Heart right ventricle (tissue), 16 donors: Measurements from ENCODE around the gene SSR2. TPM values are rescaled to one million over a fixed set of nuclear protein-coding genes. Genes with fewer than 3 reads are reported as not detected.

Experiments
- ATAC-seq, 8 donors: fragments of 200-7000 bp; cut with Tn5 transposase; one replicate each; pipeline ENCODE4 v1.9.1; 2020; ENCODE audit warnings: mild to moderate bottlenecking in 8 of 8, moderate library complexity in 8 of 8, moderate number of reproducible peaks in 1 of 8
- DNase-seq, 2 donors: peaks; one replicate each; pipeline ENCODE4 v3.0.0-alpha.2; 2020
- H3K27ac ChIP-seq, 10 donors: fragments of 200-600 bp; sonication (generic) in 2 of 10; one replicate each; pipeline versions ENCODE4 v1.5.0 to v1.8.0; 2020 to 2022; ENCODE audit warnings: mild to moderate bottlenecking in 3 of 10
- H3K27me3 ChIP-seq, 7 donors: fragments of 200-600 bp; one replicate each; pipeline ENCODE4 v1.8.0; 2021 to 2022; ENCODE audit warnings: mild to moderate bottlenecking in 2 of 7
- H3K36me3 ChIP-seq, 9 donors: fragments of 200-600 bp; sonication (generic) in 1 of 9; one replicate each; pipeline versions ENCODE4 v1.5.0 to v1.8.0; 2020 to 2022; ENCODE audit warnings: mild to moderate bottlenecking in 2 of 9
- H3K4me1 ChIP-seq, 9 donors: fragments of 200-600 bp; sonication (generic) in 1 of 9; one replicate each; pipeline versions ENCODE4 v1.5.0 to v1.8.0; 2020 to 2022; ENCODE audit warnings: mild to moderate bottlenecking in 4 of 9
- H3K4me3 ChIP-seq, 10 donors: fragments of 200-600 bp; sonication (generic) in 2 of 10; one replicate each; pipeline versions ENCODE4 v1.5.0 to v1.8.0; 2020 to 2022; ENCODE audit warnings: mild to moderate bottlenecking in 7 of 10, moderate library complexity in 2 of 10
- H3K9me3 ChIP-seq, 11 donors: fragments of 200-600 bp in 10 of 11; sonication (generic) in 2 of 11; one replicate each; pipeline versions ENCODE4 v1.5.0 to v1.8.0; 2013 to 2022; ENCODE audit warnings: mild to moderate bottlenecking in 2 of 11, control low read depth in 1 of 11, moderate library complexity in 1 of 11
- WGBS, 2 donors: extraction: QIAGEN DNeasy Blood & Tissue Kit; methylation state at CpG; one replicate each; pipeline ENCODE4 v1.1.7; 2013; ENCODE audit warnings: inconsistent platforms in 1 of 2; 5-methylcytosine and 5-hydroxymethylcytosine counted together
- intact Hi-C, 10 donors: fragments of 100-400 bp; cut with DNase I; formaldehyde crosslinking; loops; one replicate each; pipeline versions ENCODE4 v1.11.1 to v1.14.2; 2022
- polyA plus RNA-seq, 2 donors: library from polyadenylated mRNA; stranded (reverse); fragments of 200-250 nt; gene quantifications; one replicate each; pipeline ENCODE4 v1.2.3, GENCODE V29; 2013
- total RNA-seq, 10 donors: library from RNA; stranded (reverse); fragmentation: NEBNext Ultra II Directional in 3 of 10; extraction: Animal tissue kit (Norgen Biotek cat#: 25700) in 3 of 10; gene quantifications; one replicate each; pipeline versions ENCODE4 v1.2.1 to v1.2.4, GENCODE V29; 2021 to 2023
- TF ChIP-seq, protein P1 (sequence below), 9 donors: fragments of 200-600 bp; sonication (generic) in 2 of 9; IDR thresholded peaks; one replicate each; pipeline versions ENCODE4 v1.5.0 to v1.8.0; 2021 to 2022; ENCODE audit warnings: antibody characterized with exemption in 9 of 9, mild to moderate bottlenecking in 5 of 9, moderate library complexity in 1 of 9
- donor health status: Arrhythmogenic right ventricular cardiomyopathy.
- donor health status: ischemic (EF 13 %, LVEDD 7.1; RV severe dilation, severe dysfunction).
- donor health status: healthy with polysubstance abuse.
- donor health status: DM: no; HTN: yes; CAD: no.
- donor health status: DM: no; HTN: no; CAD: no.
- donor health status: ischemic (EF 25% LVEDD 6.9; RV normal size, moderate dysfunction).
- donor health status: ischemic (EF 25% LVEDD 5.7; RV mildly dilated, moderate dysfunction).
- donor health status: healthy.
- donor health status: DM: yes; HTN: yes; CAD: no.
- donor health status: Ischemic cardiomyopathy.
- donor health status: ischemic (EF 35%, LVEDD 5.7; RV mildly dilated, moderate dysfunction).
- donor health status: nonischemic (EF 11% LVEDD 7.7; RV severe dilation, severe dysfunction).
- donor health status: DM: yes; HTN: yes; CAD: no.
- donor health status: PGD.
- donor health status: ischemic (EF 29% LVEDD 5.4; RV normal size, mild dysfunction).
- donor health status: nonischemic (EF 23%, LVEDD 6.1; RV moderate dilation, normal function).

SSR2 gene
- total and polyA plus RNA-seq, 12 donors, result 66.1 to 322 (median 73.7) TPM

DNA sequence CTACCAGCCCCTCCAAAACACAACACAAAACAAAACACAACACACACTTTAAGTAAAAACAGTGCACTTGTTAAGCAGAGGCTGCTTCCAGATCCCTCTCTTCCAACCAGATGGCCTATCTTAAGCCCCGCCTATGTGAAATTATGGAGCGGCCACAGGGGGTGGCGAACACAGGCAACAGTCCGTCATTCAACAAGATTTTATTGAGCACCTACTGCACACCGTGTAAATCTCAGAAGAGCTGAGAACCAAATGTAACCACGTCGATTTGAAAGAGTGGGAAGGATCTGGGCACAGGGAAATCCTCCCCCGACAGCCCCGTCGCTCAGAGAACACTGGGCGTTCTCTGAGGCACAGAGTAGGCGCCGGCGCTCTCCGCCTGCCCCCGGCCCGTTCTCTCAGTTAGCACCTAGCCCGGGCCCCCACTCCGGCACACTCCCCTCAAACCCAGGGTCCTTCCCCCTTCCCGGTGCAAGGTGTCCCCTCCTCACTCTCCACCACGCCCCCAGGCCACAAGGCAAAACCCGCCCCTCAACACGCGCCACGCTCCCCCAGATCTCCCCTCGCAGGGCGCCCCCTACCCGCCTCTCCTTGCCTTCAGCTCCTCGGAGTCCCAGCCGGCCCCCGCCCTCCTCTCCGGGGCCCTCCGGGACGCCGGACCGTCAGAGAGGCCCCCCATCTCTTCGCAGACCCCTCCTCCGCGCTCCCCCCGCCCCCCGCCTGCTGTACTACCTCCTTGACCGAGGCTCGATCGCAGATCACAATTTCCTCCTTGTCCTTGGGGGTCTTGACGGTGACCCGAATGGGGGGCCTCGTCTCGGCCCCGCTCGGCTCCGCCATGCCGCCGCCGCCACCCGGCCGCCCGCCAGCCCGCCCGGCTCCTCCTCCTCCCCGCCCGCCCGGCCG, 32.4 kb upstream of the SSR2 start:
- peaks cover 5 to 49% (median 31%) of the 10 kb centered on the region in 9 donors for H3K4me1 ChIP-seq
- H3K27me3 ChIP-seq, result no peaks in the 10 kb centered on the region
- H3K27ac ChIP-seq, result peak overlapping the region; percentile 72 to 99 (median 92)
- TF ChIP-seq, protein P1, sequence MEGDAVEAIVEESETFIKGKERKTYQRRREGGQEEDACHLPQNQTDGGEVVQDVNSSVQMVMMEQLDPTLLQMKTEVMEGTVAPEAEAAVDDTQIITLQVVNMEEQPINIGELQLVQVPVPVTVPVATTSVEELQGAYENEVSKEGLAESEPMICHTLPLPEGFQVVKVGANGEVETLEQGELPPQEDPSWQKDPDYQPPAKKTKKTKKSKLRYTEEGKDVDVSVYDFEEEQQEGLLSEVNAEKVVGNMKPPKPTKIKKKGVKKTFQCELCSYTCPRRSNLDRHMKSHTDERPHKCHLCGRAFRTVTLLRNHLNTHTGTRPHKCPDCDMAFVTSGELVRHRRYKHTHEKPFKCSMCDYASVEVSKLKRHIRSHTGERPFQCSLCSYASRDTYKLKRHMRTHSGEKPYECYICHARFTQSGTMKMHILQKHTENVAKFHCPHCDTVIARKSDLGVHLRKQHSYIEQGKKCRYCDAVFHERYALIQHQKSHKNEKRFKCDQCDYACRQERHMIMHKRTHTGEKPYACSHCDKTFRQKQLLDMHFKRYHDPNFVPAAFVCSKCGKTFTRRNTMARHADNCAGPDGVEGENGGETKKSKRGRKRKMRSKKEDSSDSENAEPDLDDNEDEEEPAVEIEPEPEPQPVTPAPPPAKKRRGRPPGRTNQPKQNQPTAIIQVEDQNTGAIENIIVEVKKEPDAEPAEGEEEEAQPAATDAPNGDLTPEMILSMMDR (IDR thresholded peaks at IDR 0.05), result peak in 4 of 9 donors; percentile 27 to 37 (median 32)
- intact Hi-C loops, result loop anchor here in 2 of 10 donors (5.0 to 10.0 kb wide), 2 partner anchors 116 to 118 kb away; partner anchors contain the start of gene KHDC4 (in 1 of the 2)
- H3K36me3 ChIP-seq, result peaks cover 0 to 45% (median 2%) of the 10 kb centered on the region in 9 donors
- 1% methylated on average over 44 to 59 of the region's 63 CpGs for WGBS, 2 donors
- DNase-seq, result peak; percentile 51 to 65
- peak overlapping the region; percentile 60 to 86 (median 78) for H3K4me3 ChIP-seq
- peak in 3 of 8 donors; percentile 2 to 3 (median 2) for ATAC-seq
- H3K9me3 ChIP-seq, result no peaks in the 10 kb centered on the region

DNA sequence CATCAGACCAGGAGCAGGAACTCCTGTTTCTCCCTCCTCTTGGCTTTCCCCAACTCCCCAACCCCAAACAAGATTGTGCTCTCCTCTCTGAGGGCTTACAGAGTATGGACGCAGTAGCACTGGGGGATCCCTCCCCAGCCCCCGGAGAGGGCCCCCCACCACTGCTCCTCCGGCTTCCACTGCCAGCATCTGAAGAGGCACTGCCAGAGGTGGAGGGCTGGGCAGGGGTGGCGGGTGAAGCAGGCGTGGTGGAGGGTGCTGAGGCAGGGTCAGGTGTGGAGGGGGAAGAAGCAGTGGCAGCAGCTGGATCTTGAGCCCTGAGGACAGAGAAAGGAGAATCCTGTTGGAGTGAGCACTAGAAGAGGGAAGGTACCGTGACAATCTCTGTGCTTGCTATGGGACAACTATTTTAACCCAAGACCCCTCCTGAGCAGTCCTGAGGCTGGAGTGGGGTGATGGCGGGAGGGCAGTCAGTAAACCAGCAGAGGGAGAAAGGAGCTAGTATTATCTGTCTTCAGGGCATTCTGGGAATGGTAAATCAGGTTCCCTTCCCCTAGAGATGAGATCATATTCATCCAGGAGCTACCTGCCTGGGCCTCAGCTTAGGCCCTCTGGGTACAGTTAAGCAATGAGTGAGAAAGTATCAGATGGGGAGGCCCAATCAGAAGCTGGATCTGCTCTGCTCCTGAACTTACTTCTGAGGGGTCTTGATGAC, 30.4 kb upstream of the SSR2 start:
- no peak for DNase-seq
- Histone ChIP-seq H3K4me3 (no peak overlapping the region), H3K27ac (peak overlapping the region in 5 of 10 donors; percentile 7 to 50 (median 31))

DNA sequence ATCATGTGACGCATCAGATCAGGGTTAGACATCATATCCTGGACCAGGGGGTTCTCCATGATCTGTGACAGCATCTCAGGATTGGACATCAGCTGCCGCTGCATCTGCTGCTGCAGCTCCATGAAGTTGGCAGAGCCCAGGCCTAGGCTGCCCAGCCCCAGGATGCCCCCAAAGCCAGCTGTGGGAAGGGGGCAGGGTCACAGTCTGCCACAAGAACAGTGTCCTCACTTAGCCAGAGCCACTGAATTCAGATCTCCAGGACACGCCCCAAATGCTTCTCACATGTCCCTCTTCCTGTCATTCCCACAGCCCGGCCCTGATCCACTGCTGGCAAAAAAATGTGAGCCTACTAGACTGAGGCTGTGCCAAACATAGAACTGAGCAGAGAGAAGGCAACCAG, 29.6 kb upstream of the SSR2 start:
- Histone ChIP-seq H3K4me1 (peaks cover 2 to 34% (median 21%) of the 10 kb centered on the region in 9 donors), H3K36me3 (peaks cover 0 to 49% (median 8%) of the 10 kb centered on the region in 9 donors), H3K4me3 (no peak overlapping the region), H3K27ac (peak overlapping the region in 3 of 10 donors; percentile 21 to 50 (median 48)), H3K27me3 (no peaks in the 10 kb centered on the region), H3K9me3 (no peaks in the 10 kb centered on the region)
- 56 to 63% methylated on average over 4 of the region's 4 CpGs for WGBS, 2 donors
- DNase-seq, result peak; percentile 26 to 63
- TF ChIP-seq, protein P1 (IDR thresholded peaks at IDR 0.05), result no peak
- intact Hi-C loops, result loop anchor here in 2 of 10 donors (5.0 to 10.0 kb wide), 2 partner anchors 113 to 116 kb away; partner anchors contain the start of gene KHDC4 (in 1 of the 2)
- ATAC-seq, result peak in 3 of 8 donors; percentile 5 to 25 (median 16)

More for the DNA sequence above, 30.4 kb upstream of the SSR2 start:
- TF ChIP-seq, protein P1 (IDR thresholded peaks at IDR 0.05), result no peak
- intact Hi-C loops, result loop anchor here in 2 of 10 donors (5.0 to 10.0 kb wide), 2 partner anchors 114 to 116 kb away; partner anchors contain the start of gene KHDC4 (in 1 of the 2)
- ATAC-seq, result no peak
- H3K9me3 ChIP-seq, result no peaks in the 10 kb centered on the region
- peaks cover 0 to 45% (median 8%) of the 10 kb centered on the region in 9 donors for H3K36me3 ChIP-seq
- 89 to 93% methylated on average over 7 of the region's 7 CpGs for WGBS, 2 donors
- H3K4me1 ChIP-seq, result peaks cover 5 to 42% (median 29%) of the 10 kb centered on the region in 9 donors
- no peaks in the 10 kb centered on the region for H3K27me3 ChIP-seq
